ENCODE data around the gene ATRX.

GRCh38 chrX:77617206-77617605 lies 168.8 kb downstream of the ATRX start:
- TF ChIP-seq, protein P1, sequence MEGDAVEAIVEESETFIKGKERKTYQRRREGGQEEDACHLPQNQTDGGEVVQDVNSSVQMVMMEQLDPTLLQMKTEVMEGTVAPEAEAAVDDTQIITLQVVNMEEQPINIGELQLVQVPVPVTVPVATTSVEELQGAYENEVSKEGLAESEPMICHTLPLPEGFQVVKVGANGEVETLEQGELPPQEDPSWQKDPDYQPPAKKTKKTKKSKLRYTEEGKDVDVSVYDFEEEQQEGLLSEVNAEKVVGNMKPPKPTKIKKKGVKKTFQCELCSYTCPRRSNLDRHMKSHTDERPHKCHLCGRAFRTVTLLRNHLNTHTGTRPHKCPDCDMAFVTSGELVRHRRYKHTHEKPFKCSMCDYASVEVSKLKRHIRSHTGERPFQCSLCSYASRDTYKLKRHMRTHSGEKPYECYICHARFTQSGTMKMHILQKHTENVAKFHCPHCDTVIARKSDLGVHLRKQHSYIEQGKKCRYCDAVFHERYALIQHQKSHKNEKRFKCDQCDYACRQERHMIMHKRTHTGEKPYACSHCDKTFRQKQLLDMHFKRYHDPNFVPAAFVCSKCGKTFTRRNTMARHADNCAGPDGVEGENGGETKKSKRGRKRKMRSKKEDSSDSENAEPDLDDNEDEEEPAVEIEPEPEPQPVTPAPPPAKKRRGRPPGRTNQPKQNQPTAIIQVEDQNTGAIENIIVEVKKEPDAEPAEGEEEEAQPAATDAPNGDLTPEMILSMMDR (IDR thresholded peaks at IDR 0.05 in 4 of 5, conservative IDR thresholded peaks at IDR 0.05 in 1 of 5), result no peak
- no peak for TF ChIP-seq POLR2A (IDR thresholded peaks at IDR 0.05)

All from gastrocnemius medialis (tissue), 4 donors.